HEK293T (cell line): ENCODE measurements around the gene MOGAT3.

Source experiments
- BHLHE40 ChIP-seq: fragments of 450-650 bp; IDR thresholded peaks from 2 replicates; pipeline ENCODE4 v1.6.1; 2016; ENCODE audit warnings: mild to moderate bottlenecking, moderate library complexity, borderline replicate concordance
- FOXA1 ChIP-seq: fragments of 450-650 bp; IDR thresholded peaks from 2 replicates; pipeline ENCODE4 v1.6.1; 2016; ENCODE audit warnings: mild to moderate bottlenecking
- FOXK2 ChIP-seq: fragments of 450-650 bp; IDR thresholded peaks from 2 replicates; pipeline ENCODE4 v1.6.1; 2016; ENCODE audit warnings: mild to moderate bottlenecking
- LEF1 ChIP-seq: fragments of 450-650 bp; IDR thresholded peaks from 2 replicates; pipeline ENCODE4 v1.6.1; 2017; ENCODE audit warnings: mild to moderate bottlenecking, borderline replicate concordance
- NFRKB ChIP-seq: fragments of 450-650 bp; IDR thresholded peaks from 2 replicates; pipeline ENCODE4 v1.6.1; 2016; ENCODE audit warnings: mild to moderate bottlenecking, moderate library complexity
- SP1 ChIP-seq: fragments of 450-650 bp; IDR thresholded peaks from 2 replicates; pipeline ENCODE4 v1.6.1; 2017
- TARDBP ChIP-seq: fragments of 450-650 bp; IDR thresholded peaks from 2 replicates; pipeline ENCODE4 v1.6.1; 2016

DNA sequence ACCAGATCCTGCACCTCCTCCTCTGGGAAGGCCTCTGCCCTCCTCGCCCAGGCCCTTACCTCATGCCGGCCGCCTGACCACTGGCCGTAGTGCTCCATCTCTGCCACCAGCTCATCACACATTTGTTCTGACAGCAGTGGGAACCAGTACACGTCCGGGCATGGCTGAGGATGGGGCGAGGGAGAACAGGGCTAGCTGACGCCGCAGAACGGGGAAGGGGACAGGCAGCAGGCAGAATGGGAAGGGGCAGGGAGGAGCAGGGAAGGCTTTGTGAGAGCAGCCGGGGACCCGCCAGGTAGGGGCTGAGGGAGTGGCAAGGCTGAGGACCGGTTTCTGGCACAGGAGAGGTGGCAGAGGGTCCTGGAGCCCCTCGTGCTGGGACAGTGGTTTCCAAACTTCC is 8.0 kb upstream of the MOGAT3 start:
- TF ChIP-seq BHLHE40 (no peak), TARDBP (no peak), FOXK2 (no peak), SP1 (no peak), NFRKB (no peak), FOXA1 (no peak), LEF1 (no peak)
